ENCODE measurements around the gene H1-8. TPM values are rescaled to one million over a fixed set of nuclear protein-coding genes. Genes with fewer than 3 reads are reported as not detected.

The H1-8 gene
- total RNA-seq, 1 experiment from 2014 or later = not detected

DNA sequence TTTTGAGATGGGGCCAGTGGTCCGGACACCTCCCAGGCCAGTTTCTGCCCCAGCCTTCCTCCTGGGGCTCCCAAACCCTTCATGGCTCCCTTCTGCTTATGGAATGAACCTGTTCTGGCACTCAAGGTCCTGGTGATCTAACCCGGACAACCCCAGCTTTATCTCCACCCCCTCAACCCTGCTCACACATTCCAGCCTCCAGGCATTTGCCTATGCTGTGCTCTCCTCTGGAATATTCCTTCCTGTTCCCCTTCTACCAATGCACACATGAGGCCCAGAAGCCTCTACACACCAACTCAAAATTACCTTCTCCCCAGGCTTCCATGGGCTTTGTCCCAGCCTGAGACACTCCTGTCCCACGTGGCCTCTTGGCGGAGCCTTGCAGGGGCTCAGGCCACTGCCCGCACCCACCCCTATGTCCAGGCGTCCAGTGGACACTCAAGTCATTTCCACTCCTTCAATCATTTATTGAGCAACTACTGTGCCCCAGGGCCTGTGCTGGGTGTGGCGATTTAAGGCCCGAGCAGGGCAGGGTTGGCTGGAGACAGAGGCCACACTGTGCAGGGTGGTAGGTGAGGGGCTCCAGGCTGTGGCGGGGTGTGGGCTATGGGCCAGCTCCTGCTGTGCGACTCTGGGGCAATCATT, 44.7 kb downstream of the H1-8 start:
- H3K4me3 ChIP-seq (replicated peaks in 1 of 2; ENCODE audit: low read depth in 1 of 2, low read length in 2 of 2) = no peak overlapping the region
- H3K79me2 ChIP-seq (ENCODE audit: insufficient read depth, low read length) = peaks cover 6% of the 10 kb centered on the region; the same call in 1 of the 2 replicates
- H4K20me1 ChIP-seq (ENCODE audit: insufficient read depth) = no peaks in the 10 kb centered on the region
- TF ChIP-seq POLR2A (IDR thresholded peaks at IDR 0.05; ENCODE audit: borderline replicate concordance, extremely low read depth, insufficient read depth, insufficient read length) (no peak), JUND (IDR thresholded peaks at IDR 0.05) (no peak), POLR2AphosphoS5 (IDR thresholded peaks at IDR 0.05; ENCODE audit: low read depth, low read length) (no peak), ZBTB33 (IDR thresholded peaks at IDR 0.05; ENCODE audit: extremely low read depth, insufficient replicate concordance, low read length) (no peak), YY1 (IDR thresholded peaks at IDR 0.05; ENCODE audit: extremely low read depth, insufficient replicate concordance, low read depth, low read length) (no peak), TCF7L2 (IDR thresholded peaks at IDR 0.05; ENCODE audit: borderline replicate concordance, extremely low read depth, insufficient read depth, insufficient read length) (no peak), EZH2 (IDR thresholded peaks at IDR 0.05) (no peak), SIN3A (IDR thresholded peaks at IDR 0.05; ENCODE audit: low read depth) (no peak), EZH2phosphoT487 (IDR thresholded peaks at IDR 0.05; ENCODE audit: borderline replicate concordance) (no peak), EGR1 (IDR thresholded peaks at IDR 0.05; ENCODE audit: low read depth) (no peak), FOSL1 (IDR thresholded peaks at IDR 0.05; ENCODE audit: low read depth) (no peak), SP1 (IDR thresholded peaks at IDR 0.05; ENCODE audit: low read depth) (no peak), CBX3 (IDR thresholded peaks at IDR 0.05; ENCODE audit: low read depth) (no peak), SRF (IDR thresholded peaks at IDR 0.05; ENCODE audit: low read depth) (no peak), CEBPB (IDR thresholded peaks at IDR 0.05; ENCODE audit: low read depth) (no peak), RAD21 (IDR thresholded peaks at IDR 0.05; ENCODE audit: low read depth) (no peak), ZFX (IDR thresholded peaks at IDR 0.05) (no peak)
- TF ChIP-seq, protein P1, sequence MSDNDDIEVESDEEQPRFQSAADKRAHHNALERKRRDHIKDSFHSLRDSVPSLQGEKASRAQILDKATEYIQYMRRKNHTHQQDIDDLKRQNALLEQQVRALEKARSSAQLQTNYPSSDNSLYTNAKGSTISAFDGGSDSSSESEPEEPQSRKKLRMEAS (IDR thresholded peaks at IDR 0.05) = no peak
- TF ChIP-seq, protein P2, sequence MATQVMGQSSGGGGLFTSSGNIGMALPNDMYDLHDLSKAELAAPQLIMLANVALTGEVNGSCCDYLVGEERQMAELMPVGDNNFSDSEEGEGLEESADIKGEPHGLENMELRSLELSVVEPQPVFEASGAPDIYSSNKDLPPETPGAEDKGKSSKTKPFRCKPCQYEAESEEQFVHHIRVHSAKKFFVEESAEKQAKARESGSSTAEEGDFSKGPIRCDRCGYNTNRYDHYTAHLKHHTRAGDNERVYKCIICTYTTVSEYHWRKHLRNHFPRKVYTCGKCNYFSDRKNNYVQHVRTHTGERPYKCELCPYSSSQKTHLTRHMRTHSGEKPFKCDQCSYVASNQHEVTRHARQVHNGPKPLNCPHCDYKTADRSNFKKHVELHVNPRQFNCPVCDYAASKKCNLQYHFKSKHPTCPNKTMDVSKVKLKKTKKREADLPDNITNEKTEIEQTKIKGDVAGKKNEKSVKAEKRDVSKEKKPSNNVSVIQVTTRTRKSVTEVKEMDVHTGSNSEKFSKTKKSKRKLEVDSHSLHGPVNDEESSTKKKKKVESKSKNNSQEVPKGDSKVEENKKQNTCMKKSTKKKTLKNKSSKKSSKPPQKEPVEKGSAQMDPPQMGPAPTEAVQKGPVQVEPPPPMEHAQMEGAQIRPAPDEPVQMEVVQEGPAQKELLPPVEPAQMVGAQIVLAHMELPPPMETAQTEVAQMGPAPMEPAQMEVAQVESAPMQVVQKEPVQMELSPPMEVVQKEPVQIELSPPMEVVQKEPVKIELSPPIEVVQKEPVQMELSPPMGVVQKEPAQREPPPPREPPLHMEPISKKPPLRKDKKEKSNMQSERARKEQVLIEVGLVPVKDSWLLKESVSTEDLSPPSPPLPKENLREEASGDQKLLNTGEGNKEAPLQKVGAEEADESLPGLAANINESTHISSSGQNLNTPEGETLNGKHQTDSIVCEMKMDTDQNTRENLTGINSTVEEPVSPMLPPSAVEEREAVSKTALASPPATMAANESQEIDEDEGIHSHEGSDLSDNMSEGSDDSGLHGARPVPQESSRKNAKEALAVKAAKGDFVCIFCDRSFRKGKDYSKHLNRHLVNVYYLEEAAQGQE (IDR thresholded peaks at IDR 0.05; ENCODE audit: low read depth) = no peak
- no peaks in the 10 kb centered on the region for H3K27me3 ChIP-seq (ENCODE audit: insufficient read depth, low read length)
- ChIA-PET RAD21 (ENCODE audit: low non-redundant PET in 1 of 2, low total read pairs in 2 of 2, uncharacterized antibody in 2 of 2, unreplicated experiment in 2 of 2) (no interaction called here), CTCF (no interaction called here), POLR2A (no interaction called here)
- no peak overlapping the region for H2AFZ ChIP-seq (ENCODE audit: low read depth, low read length, poor library complexity, severe bottlenecking)
- no peaks in the 10 kb centered on the region for H3K9me3 ChIP-seq (ENCODE audit: control insufficient read depth in 1 of 2, insufficient read depth in 1 of 2, low read depth in 1 of 2, low read length in 2 of 2)
- no peak for DNase-seq (ENCODE audit: low read depth, low spot score)
- H3K4me1 ChIP-seq (ENCODE audit: control insufficient read depth in 1 of 2, insufficient read depth in 2 of 2, low read length in 2 of 2) = no peaks in the 10 kb centered on the region
- no peak overlapping the region for H3K27ac ChIP-seq (ENCODE audit: low read depth, low read length)
- H3K9me2 ChIP-seq (ENCODE audit: insufficient read depth) = no peaks in the 10 kb centered on the region
- no peak for ATAC-seq
- no peak overlapping the region for H3K4me2 ChIP-seq (ENCODE audit: low read length)
- intact Hi-C loops (cut with micrococcal nuclease) = no loop called here
- H3K9ac ChIP-seq (ENCODE audit: low read length) = no peak overlapping the region
- no TSS peak for BruUV-seq (replicated peaks)
- H3K36me3 ChIP-seq (ENCODE audit: control insufficient read depth in 1 of 2, insufficient read depth in 2 of 2, low read length in 2 of 2) = no peaks in the 10 kb centered on the region; a peak in 1 of 4 replicates
